Muscle layer of duodenum (tissue), 2 donors: Measurements from ENCODE around the gene CC2D2A.

ENCODE experiments used
- H3K27ac ChIP-seq: one replicate; pipeline ENCODE4 v1.7.0; 2013; ENCODE audit warnings: mild to moderate bottlenecking, low read length
- H3K27me3 ChIP-seq: one replicate; pipeline ENCODE4 v1.7.0; 2013; ENCODE audit warnings: low read depth, mild to moderate bottlenecking, control low read depth, low read length
- H3K36me3 ChIP-seq, 2 donors: one replicate each; pipeline ENCODE4 v1.7.0; 2013; ENCODE audit warnings: low read length in 2 of 2, control low read depth in 1 of 2, mild to moderate bottlenecking in 1 of 2; ENCODE audit not compliant: insufficient read depth in 2 of 2, control insufficient read depth in 1 of 2
- H3K4me1 ChIP-seq, 2 donors: one replicate each; pipeline ENCODE4 v1.7.0; 2013; ENCODE audit warnings: low read length in 2 of 2, mild to moderate bottlenecking in 2 of 2, control low read depth in 1 of 2, moderate library complexity in 1 of 2; ENCODE audit not compliant: insufficient read depth in 2 of 2, control insufficient read depth in 1 of 2
- H3K4me3 ChIP-seq, 2 donors: one replicate each; pipeline ENCODE4 v1.7.0; 2013; ENCODE audit warnings: low read length in 2 of 2, low read depth in 1 of 2, mild to moderate bottlenecking in 1 of 2
- H3K9me3 ChIP-seq, 2 donors: one replicate each; pipeline ENCODE4 v1.7.0; 2013; ENCODE audit warnings: low read length in 2 of 2, control low read depth in 1 of 2, mild to moderate bottlenecking in 1 of 2; ENCODE audit not compliant: control insufficient read depth in 1 of 2
- donor health status: healthy.

CC2D2A gene

GRCh38 chr4:15562623-15563022 is 92.9 kb downstream of the CC2D2A start:
- H3K27ac ChIP-seq: no peak overlapping the region
- H3K9me3 ChIP-seq: no peaks in the 10 kb centered on the region
- H3K4me3 ChIP-seq: no peak overlapping the region
- H3K36me3 ChIP-seq: peaks cover 11 to 52% of the 10 kb centered on the region in 2 donors
- peaks cover 0 to 6% of the 10 kb centered on the region in 2 donors for H3K4me1 ChIP-seq
- no peaks in the 10 kb centered on the region for H3K27me3 ChIP-seq

GRCh38 chr4:15563871-15564270 is 94.2 kb downstream of the CC2D2A start:
- Histone ChIP-seq H3K9me3 (no peaks in the 10 kb centered on the region), H3K4me1 (peaks cover 0 to 6% of the 10 kb centered on the region in 2 donors), H3K27me3 (no peaks in the 10 kb centered on the region), H3K36me3 (peaks cover 10 to 52% of the 10 kb centered on the region in 2 donors), H3K27ac (no peak overlapping the region), H3K4me3 (no peak overlapping the region)

- H3K27ac ChIP-seq: no peak overlapping the region
- peaks cover 10 to 52% of the 10 kb centered on the region in 2 donors for H3K36me3 ChIP-seq
- H3K9me3 ChIP-seq: no peaks in the 10 kb centered on the region
- no peaks in the 10 kb centered on the region for H3K4me1 ChIP-seq
- H3K27me3 ChIP-seq: no peaks in the 10 kb centered on the region
- no peak overlapping the region for H3K4me3 ChIP-seq
Measured at GRCh38 chr4:15568821-15569220, 99.1 kb downstream of the CC2D2A start.

GRCh38 chr4:15569746-15570145 is 100.1 kb downstream of the CC2D2A start:
- Histone ChIP-seq H3K27ac (no peak overlapping the region), H3K4me1 (no peaks in the 10 kb centered on the region), H3K36me3 (peaks cover 8 to 44% of the 10 kb centered on the region in 2 donors), H3K27me3 (no peaks in the 10 kb centered on the region), H3K9me3 (no peaks in the 10 kb centered on the region), H3K4me3 (no peak overlapping the region)

GRCh38 chr4:15575966-15576365 is 106.3 kb downstream of the CC2D2A start:
- Histone ChIP-seq H3K27ac (no peak overlapping the region), H3K36me3 (peaks cover 0 to 33% of the 10 kb centered on the region in 2 donors), H3K27me3 (no peaks in the 10 kb centered on the region), H3K4me1 (no peaks in the 10 kb centered on the region), H3K4me3 (no peak overlapping the region), H3K9me3 (no peaks in the 10 kb centered on the region)

- Histone ChIP-seq H3K27me3 (no peaks in the 10 kb centered on the region), H3K4me3 (no peak overlapping the region), H3K36me3 (peaks cover 0 to 30% of the 10 kb centered on the region in 2 donors)
Measured at GRCh38 chr4:15577508-15577907, 107.8 kb downstream of the CC2D2A start.

GRCh38 chr4:15584785-15585184 is 115.1 kb downstream of the CC2D2A start:
- H3K27ac ChIP-seq: no peak overlapping the region
- H3K9me3 ChIP-seq: no peaks in the 10 kb centered on the region

More at GRCh38 chr4:15577508-15577907, 107.8 kb downstream of the CC2D2A start:
- Histone ChIP-seq H3K9me3 (no peaks in the 10 kb centered on the region), H3K27ac (no peak overlapping the region), H3K4me1 (no peaks in the 10 kb centered on the region)

GRCh38 chr4:15585331-15585730 is 115.6 kb downstream of the CC2D2A start:
- Histone ChIP-seq H3K36me3 (peaks cover 4 to 18% of the 10 kb centered on the region in 2 donors), H3K27ac (no peak overlapping the region)

More at GRCh38 chr4:15584785-15585184, 115.1 kb downstream of the CC2D2A start:
- H3K27me3 ChIP-seq: no peaks in the 10 kb centered on the region
- H3K4me3 ChIP-seq: no peak overlapping the region
- H3K36me3 ChIP-seq: peaks cover 4 to 23% of the 10 kb centered on the region in 2 donors
- H3K4me1 ChIP-seq: no peaks in the 10 kb centered on the region

GRCh38 chr4:15586066-15586465 is 116.4 kb downstream of the CC2D2A start:
- peaks cover 4 to 14% of the 10 kb centered on the region in 2 donors for H3K36me3 ChIP-seq
- no peak overlapping the region for H3K4me3 ChIP-seq
- no peaks in the 10 kb centered on the region for H3K27me3 ChIP-seq
- H3K4me1 ChIP-seq: no peaks in the 10 kb centered on the region
- no peaks in the 10 kb centered on the region for H3K9me3 ChIP-seq
- no peak overlapping the region for H3K27ac ChIP-seq

More at GRCh38 chr4:15585331-15585730, 115.6 kb downstream of the CC2D2A start:
- Histone ChIP-seq H3K27me3 (no peaks in the 10 kb centered on the region), H3K9me3 (no peaks in the 10 kb centered on the region), H3K4me1 (no peaks in the 10 kb centered on the region), H3K4me3 (no peak overlapping the region)

GRCh38 chr4:15587649-15588048 is 118.0 kb downstream of the CC2D2A start:
- Histone ChIP-seq H3K4me3 (no peak overlapping the region), H3K9me3 (no peaks in the 10 kb centered on the region), H3K27me3 (no peaks in the 10 kb centered on the region), H3K4me1 (peaks cover 0 to 5% of the 10 kb centered on the region in 2 donors), H3K36me3 (peaks cover 4 to 17% of the 10 kb centered on the region in 2 donors), H3K27ac (no peak overlapping the region)

- H3K4me1 ChIP-seq: peaks cover 0 to 5% of the 10 kb centered on the region in 2 donors
- no peak overlapping the region for H3K27ac ChIP-seq
- H3K4me3 ChIP-seq: no peak overlapping the region
- no peaks in the 10 kb centered on the region for H3K9me3 ChIP-seq
- no peaks in the 10 kb centered on the region for H3K27me3 ChIP-seq
- peaks cover 3 to 25% of the 10 kb centered on the region in 2 donors for H3K36me3 ChIP-seq
Measured at GRCh38 chr4:15592799-15593198, 123.1 kb downstream of the CC2D2A start.

- Histone ChIP-seq H3K27me3 (no peaks in the 10 kb centered on the region), H3K36me3 (peaks cover 9 to 50% of the 10 kb centered on the region in 2 donors)
Measured at GRCh38 chr4:15598644-15599043, 129.0 kb downstream of the CC2D2A start.

More at GRCh38 chr4:15598644-15599043, 129.0 kb downstream of the CC2D2A start:
- Histone ChIP-seq H3K4me1 (peaks cover 0 to 6% of the 10 kb centered on the region in 2 donors), H3K4me3 (no peak overlapping the region), H3K9me3 (peaks cover 3 to 4% of the 10 kb centered on the region in 2 donors), H3K27ac (no peak overlapping the region)
